ENCODE results near the gene IFI27.

DNA sequence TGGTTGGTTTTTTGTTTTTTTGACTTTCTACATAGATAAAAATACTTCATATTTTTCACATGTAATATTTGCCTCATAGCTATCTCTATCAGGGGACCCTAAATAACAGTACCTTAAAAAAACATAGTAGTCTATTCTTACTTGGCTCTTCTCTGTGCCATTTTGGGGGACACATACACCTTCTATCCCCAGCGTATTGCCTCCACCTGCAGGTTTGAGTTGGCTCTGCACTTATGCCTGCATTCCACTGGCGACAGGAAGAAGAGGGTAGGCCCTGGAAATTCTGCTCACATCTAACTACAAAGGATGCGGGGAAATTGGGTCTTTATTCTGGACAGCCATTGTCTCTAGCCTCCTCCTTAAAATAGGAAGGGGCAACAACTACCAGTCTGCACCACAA is 32.7 kb downstream of the IFI27 start:
- TF ChIP-seq RAD21 (conservative IDR thresholded peaks at IDR 0.05 in 1 of 2, IDR thresholded peaks at IDR 0.05 in 1 of 2) (peak in 1 of 2 experiments; percentile 21; a peak in 1 of 5 replicates), SMC3 (IDR thresholded peaks at IDR 0.05) (no peak), SREBF2 (IDR thresholded peaks at IDR 0.05) (no peak), POLR2A (IDR thresholded peaks at IDR 0.05; ENCODE audit: low read length) (no peak), CBX8 (IDR thresholded peaks at IDR 0.05) (no peak), ZFP36 (IDR thresholded peaks at IDR 0.05; ENCODE audit: borderline replicate concordance, partially characterized antibody) (no peak), TP53 (CRISPR knock-in tag; IDR thresholded peaks at IDR 0.05) (no peak), JUN (IDR thresholded peaks at IDR 0.05) (no peak), CEBPB (IDR thresholded peaks at IDR 0.05) (no peak), HDAC2 (IDR thresholded peaks at IDR 0.05) (no peak), ESRRA (IDR thresholded peaks at IDR 0.05; ENCODE audit: borderline replicate concordance, low read length) (no peak)
- TF ChIP-seq, protein P1, sequence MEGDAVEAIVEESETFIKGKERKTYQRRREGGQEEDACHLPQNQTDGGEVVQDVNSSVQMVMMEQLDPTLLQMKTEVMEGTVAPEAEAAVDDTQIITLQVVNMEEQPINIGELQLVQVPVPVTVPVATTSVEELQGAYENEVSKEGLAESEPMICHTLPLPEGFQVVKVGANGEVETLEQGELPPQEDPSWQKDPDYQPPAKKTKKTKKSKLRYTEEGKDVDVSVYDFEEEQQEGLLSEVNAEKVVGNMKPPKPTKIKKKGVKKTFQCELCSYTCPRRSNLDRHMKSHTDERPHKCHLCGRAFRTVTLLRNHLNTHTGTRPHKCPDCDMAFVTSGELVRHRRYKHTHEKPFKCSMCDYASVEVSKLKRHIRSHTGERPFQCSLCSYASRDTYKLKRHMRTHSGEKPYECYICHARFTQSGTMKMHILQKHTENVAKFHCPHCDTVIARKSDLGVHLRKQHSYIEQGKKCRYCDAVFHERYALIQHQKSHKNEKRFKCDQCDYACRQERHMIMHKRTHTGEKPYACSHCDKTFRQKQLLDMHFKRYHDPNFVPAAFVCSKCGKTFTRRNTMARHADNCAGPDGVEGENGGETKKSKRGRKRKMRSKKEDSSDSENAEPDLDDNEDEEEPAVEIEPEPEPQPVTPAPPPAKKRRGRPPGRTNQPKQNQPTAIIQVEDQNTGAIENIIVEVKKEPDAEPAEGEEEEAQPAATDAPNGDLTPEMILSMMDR (IDR thresholded peaks at IDR 0.05) = no peak
- TF ChIP-seq, protein P2, sequence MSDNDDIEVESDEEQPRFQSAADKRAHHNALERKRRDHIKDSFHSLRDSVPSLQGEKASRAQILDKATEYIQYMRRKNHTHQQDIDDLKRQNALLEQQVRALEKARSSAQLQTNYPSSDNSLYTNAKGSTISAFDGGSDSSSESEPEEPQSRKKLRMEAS (IDR thresholded peaks at IDR 0.05) = no peak

Measured in A549 (cell line).